ENCODE measurements around the gene VKORC1L1. TPM values are rescaled to one million over a fixed set of nuclear protein-coding genes. Genes with fewer than 3 reads are reported as not detected.

Gene VKORC1L1
- polyA plus RNA-seq, 1 donor from 2014 or later = 18.2 TPM

DNA sequence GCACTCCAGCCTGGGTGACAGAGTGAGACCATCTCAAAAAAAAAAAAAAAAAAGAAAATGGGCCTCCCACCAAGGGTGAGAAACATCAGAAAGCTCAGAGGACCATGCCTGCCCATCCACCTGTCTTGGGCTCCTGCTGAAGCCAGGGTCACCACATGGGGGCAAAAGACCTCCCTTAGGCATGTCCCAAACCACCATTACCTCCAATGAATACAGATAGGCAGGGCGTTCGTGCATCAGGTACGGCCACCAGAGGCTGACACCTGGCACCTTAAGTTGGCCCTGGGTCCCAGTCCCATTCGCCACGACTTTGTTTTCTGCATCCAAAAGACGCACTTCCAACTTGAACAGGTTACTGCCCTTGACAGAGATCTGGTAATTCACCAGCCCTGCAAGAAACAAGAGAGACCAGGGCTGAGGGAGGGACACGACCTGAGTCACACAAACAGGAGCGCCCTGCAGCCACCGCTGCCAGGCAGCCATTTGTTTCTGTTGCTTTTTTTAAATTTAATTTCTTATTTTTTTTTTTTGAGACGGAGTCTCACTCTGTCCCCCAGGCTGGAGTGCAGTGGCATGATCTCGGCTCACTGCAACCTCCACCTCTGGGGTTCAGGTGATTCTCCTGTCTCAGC, 103.1 kb downstream of the VKORC1L1 start:
- H3K9me2 ChIP-seq (ENCODE audit: insufficient read depth, low read length) = no peaks in the 10 kb centered on the region
- H3K79me2 ChIP-seq (replicated peaks; ENCODE audit: insufficient read depth, low read length) = peaks cover 5% of the 10 kb centered on the region
- H3K4me3 ChIP-seq (ENCODE audit: low read length) = no peak overlapping the region
- H3K4me2 ChIP-seq (ENCODE audit: low read length) = no peak overlapping the region
- H2AFZ ChIP-seq (ENCODE audit: low read depth, low read length) = no peak overlapping the region
- no peaks in the 10 kb centered on the region for H3F3A ChIP-seq (ENCODE audit: insufficient read depth, low read length, poor library complexity, severe bottlenecking)
- H4K20me1 ChIP-seq (ENCODE audit: insufficient read depth) = no peaks in the 10 kb centered on the region
- no peak overlapping the region for H3K27ac ChIP-seq (ENCODE audit: low read length)
- H3K27me3 ChIP-seq (ENCODE audit: insufficient read depth, low read depth, low read length) = no peaks in the 10 kb centered on the region
- no peaks in the 10 kb centered on the region for H3K36me3 ChIP-seq (ENCODE audit: insufficient read depth, low read length)
- no peak overlapping the region for H3K9ac ChIP-seq (ENCODE audit: low read length)
- TF ChIP-seq SMC3 (conservative IDR thresholded peaks at IDR 0.05; ENCODE audit: poor library complexity) = no peak
- no peak for TF ChIP-seq POLR2AphosphoS5 (IDR thresholded peaks at IDR 0.05)
- TF ChIP-seq RAD21 (conservative IDR thresholded peaks at IDR 0.05) = no peak
- no peak for TF ChIP-seq EP300 (conservative IDR thresholded peaks at IDR 0.05; ENCODE audit: poor library complexity, severe bottlenecking)
- no peak for TF ChIP-seq TAF1 (IDR thresholded peaks at IDR 0.05; ENCODE audit: low read depth)
- TF ChIP-seq, protein P1, sequence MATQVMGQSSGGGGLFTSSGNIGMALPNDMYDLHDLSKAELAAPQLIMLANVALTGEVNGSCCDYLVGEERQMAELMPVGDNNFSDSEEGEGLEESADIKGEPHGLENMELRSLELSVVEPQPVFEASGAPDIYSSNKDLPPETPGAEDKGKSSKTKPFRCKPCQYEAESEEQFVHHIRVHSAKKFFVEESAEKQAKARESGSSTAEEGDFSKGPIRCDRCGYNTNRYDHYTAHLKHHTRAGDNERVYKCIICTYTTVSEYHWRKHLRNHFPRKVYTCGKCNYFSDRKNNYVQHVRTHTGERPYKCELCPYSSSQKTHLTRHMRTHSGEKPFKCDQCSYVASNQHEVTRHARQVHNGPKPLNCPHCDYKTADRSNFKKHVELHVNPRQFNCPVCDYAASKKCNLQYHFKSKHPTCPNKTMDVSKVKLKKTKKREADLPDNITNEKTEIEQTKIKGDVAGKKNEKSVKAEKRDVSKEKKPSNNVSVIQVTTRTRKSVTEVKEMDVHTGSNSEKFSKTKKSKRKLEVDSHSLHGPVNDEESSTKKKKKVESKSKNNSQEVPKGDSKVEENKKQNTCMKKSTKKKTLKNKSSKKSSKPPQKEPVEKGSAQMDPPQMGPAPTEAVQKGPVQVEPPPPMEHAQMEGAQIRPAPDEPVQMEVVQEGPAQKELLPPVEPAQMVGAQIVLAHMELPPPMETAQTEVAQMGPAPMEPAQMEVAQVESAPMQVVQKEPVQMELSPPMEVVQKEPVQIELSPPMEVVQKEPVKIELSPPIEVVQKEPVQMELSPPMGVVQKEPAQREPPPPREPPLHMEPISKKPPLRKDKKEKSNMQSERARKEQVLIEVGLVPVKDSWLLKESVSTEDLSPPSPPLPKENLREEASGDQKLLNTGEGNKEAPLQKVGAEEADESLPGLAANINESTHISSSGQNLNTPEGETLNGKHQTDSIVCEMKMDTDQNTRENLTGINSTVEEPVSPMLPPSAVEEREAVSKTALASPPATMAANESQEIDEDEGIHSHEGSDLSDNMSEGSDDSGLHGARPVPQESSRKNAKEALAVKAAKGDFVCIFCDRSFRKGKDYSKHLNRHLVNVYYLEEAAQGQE (IDR thresholded peaks at IDR 0.05; ENCODE audit: borderline replicate concordance) = no peak
- TF ChIP-seq CTCF (IDR thresholded peaks at IDR 0.05; ENCODE audit: poor library complexity, severe bottlenecking) = no peak
- no peak for TF ChIP-seq MXI1 (conservative IDR thresholded peaks at IDR 0.05; ENCODE audit: poor library complexity, severe bottlenecking)
- TF ChIP-seq EZH2 (IDR thresholded peaks at IDR 0.05; ENCODE audit: borderline replicate concordance, insufficient read depth, low read length, poor library complexity, severe bottlenecking) = no peak
- H3K9me3 ChIP-seq (ENCODE audit: low read length) = no peaks in the 10 kb centered on the region

- no peaks in the 10 kb centered on the region for H3K9me2 ChIP-seq (ENCODE audit: insufficient read depth, low read length)
- no peak overlapping the region for H2AFZ ChIP-seq (ENCODE audit: low read depth, low read length)
- H3K27ac ChIP-seq (ENCODE audit: low read length) = no peak overlapping the region
- H3K9me3 ChIP-seq (ENCODE audit: low read length) = no peaks in the 10 kb centered on the region
- no peak overlapping the region for H3K9ac ChIP-seq (ENCODE audit: low read length)
- no peak overlapping the region for H3K4me2 ChIP-seq (ENCODE audit: low read length)
- no peak overlapping the region for H3K4me3 ChIP-seq (ENCODE audit: low read length)
- peaks cover 12% of the 10 kb centered on the region for H3K79me2 ChIP-seq (replicated peaks; ENCODE audit: insufficient read depth, low read length)
- TF ChIP-seq TAF1 (IDR thresholded peaks at IDR 0.05; ENCODE audit: low read depth) (no peak), POLR2AphosphoS5 (IDR thresholded peaks at IDR 0.05) (no peak), RAD21 (conservative IDR thresholded peaks at IDR 0.05) (no peak), SMC3 (conservative IDR thresholded peaks at IDR 0.05; ENCODE audit: poor library complexity) (no peak), EZH2 (IDR thresholded peaks at IDR 0.05; ENCODE audit: borderline replicate concordance, insufficient read depth, low read length, poor library complexity, severe bottlenecking) (no peak)
- H4K20me1 ChIP-seq (ENCODE audit: insufficient read depth) = no peaks in the 10 kb centered on the region
- H3F3A ChIP-seq (ENCODE audit: insufficient read depth, low read length, poor library complexity, severe bottlenecking) = no peaks in the 10 kb centered on the region
- no peaks in the 10 kb centered on the region for H3K27me3 ChIP-seq (ENCODE audit: insufficient read depth, low read depth, low read length)
- H3K36me3 ChIP-seq (ENCODE audit: insufficient read depth, low read length) = no peaks in the 10 kb centered on the region
These were observed 103.9 kb downstream of the VKORC1L1 start for GRCh38 chr7:65976659-65977196.

Data from neural cell (in vitro differentiated cells).